ENCODE measurements around the gene RFWD3.

The RFWD3 gene

DNA sequence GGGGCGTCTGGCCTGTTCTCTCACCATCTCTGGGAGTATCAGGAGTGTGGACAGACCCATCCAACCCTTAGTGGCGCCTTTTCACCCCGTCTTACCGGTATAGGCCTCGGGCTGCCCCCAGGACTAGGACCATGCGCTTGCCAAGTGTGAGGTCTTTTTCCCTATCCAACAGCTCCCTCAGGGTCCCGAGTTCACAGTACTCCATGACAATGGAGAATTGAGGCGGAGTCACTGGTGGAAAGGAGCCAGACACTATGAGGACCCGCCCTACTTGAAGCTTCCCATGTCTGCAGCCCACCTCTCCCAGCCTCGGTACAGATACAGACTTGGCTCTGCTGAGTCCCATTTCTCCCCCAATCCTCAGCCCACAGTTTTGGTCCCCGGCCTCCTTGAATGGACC is 15.9 kb upstream of the RFWD3 start:
- Histone ChIP-seq H3K4me3 (ENCODE audit: low read depth in 1 of 2, low read length in 2 of 2) (no peak overlapping the region), H4K20me1 (ENCODE audit: insufficient read depth, low read length) (no peaks in the 10 kb centered on the region), H3K9ac (ENCODE audit: low read depth, low read length) (no peak overlapping the region), H3K4me1 (ENCODE audit: insufficient read depth, low read length) (no peaks in the 10 kb centered on the region), H3K27ac (ENCODE audit: low read length) (no peak overlapping the region), H3K4me2 (ENCODE audit: insufficient read depth, low read length) (no peak overlapping the region), H3K36me3 (ENCODE audit: insufficient read depth, low read length) (peaks cover 18% of the 10 kb centered on the region; the same call in 1 of the 2 replicates), H3K9me3 (ENCODE audit: insufficient read depth, low read length, severe bottlenecking) (no peaks in the 10 kb centered on the region), H3K27me3 (ENCODE audit: insufficient read depth, low read length, poor library complexity) (no peaks in the 10 kb centered on the region), H3K79me2 (ENCODE audit: insufficient read depth, low read length) (no peaks in the 10 kb centered on the region), H2AFZ (ENCODE audit: low read depth, low read length) (no peak overlapping the region)
- no peak for TF ChIP-seq CTCF (IDR thresholded peaks at IDR 0.05; ENCODE audit: borderline replicate concordance, extremely low read depth, low read length, poor library complexity, severe bottlenecking)
- TF ChIP-seq EZH2 (IDR thresholded peaks at IDR 0.05; ENCODE audit: borderline replicate concordance, low read depth, low read length, severe bottlenecking) = no peak
- DNase-seq = no peak
- ATAC-seq (ENCODE audit: insufficient read depth, low read depth) = no peak

DNA sequence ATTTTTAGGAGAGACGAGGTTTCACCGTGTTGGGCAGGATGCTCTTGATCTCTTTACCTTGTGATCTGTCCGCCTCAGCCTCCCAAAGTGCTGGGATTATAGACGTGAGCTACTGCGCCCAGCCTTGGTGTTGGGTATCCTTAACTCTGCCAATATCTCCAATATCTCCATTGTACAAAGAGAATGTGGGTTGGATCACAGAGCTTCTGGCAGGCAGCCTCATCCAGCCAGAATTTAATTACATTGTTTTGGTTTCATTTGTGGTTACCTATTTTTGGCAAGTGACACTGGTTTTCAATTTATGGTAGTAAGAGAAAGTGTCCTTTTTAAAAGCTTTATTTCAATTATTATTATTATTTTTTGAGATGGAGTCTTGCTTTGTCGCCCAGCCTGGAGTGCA is 14.0 kb upstream of the RFWD3 start:
- Histone ChIP-seq H3K4me1 (ENCODE audit: insufficient read depth, low read length) (no peaks in the 10 kb centered on the region), H3K4me3 (ENCODE audit: low read depth in 1 of 2, low read length in 2 of 2) (no peak overlapping the region), H3K27ac (ENCODE audit: low read length) (no peak overlapping the region), H3K4me2 (ENCODE audit: insufficient read depth, low read length) (no peak overlapping the region), H3K9me3 (ENCODE audit: insufficient read depth, low read length, severe bottlenecking) (no peaks in the 10 kb centered on the region), H3K27me3 (ENCODE audit: insufficient read depth, low read length, poor library complexity) (no peaks in the 10 kb centered on the region), H3K9ac (ENCODE audit: low read depth, low read length) (no peak overlapping the region), H4K20me1 (ENCODE audit: insufficient read depth, low read length) (no peaks in the 10 kb centered on the region), H2AFZ (ENCODE audit: low read depth, low read length) (no peak overlapping the region), H3K79me2 (ENCODE audit: insufficient read depth, low read length) (no peaks in the 10 kb centered on the region), H3K36me3 (ENCODE audit: insufficient read depth, low read length) (peaks cover 18% of the 10 kb centered on the region; the same call in 1 of the 2 replicates)
- DNase-seq (no peak), ATAC-seq (ENCODE audit: insufficient read depth, low read depth) (no peak)
- TF ChIP-seq EZH2 (IDR thresholded peaks at IDR 0.05; ENCODE audit: borderline replicate concordance, low read depth, low read length, severe bottlenecking) (no peak), CTCF (IDR thresholded peaks at IDR 0.05; ENCODE audit: borderline replicate concordance, extremely low read depth, low read length, poor library complexity, severe bottlenecking) (no peak)

- Histone ChIP-seq H3K4me1 (ENCODE audit: insufficient read depth, low read length) (no peaks in the 10 kb centered on the region), H3K79me2 (ENCODE audit: insufficient read depth, low read length) (no peaks in the 10 kb centered on the region), H3K9me3 (ENCODE audit: insufficient read depth, low read length, severe bottlenecking) (no peaks in the 10 kb centered on the region), H3K27ac (ENCODE audit: low read length) (no peak overlapping the region), H3K27me3 (ENCODE audit: insufficient read depth, low read length, poor library complexity) (no peaks in the 10 kb centered on the region), H3K4me3 (ENCODE audit: low read depth in 1 of 2, low read length in 2 of 2) (no peak overlapping the region), H3K4me2 (ENCODE audit: insufficient read depth, low read length) (no peak overlapping the region), H3K36me3 (ENCODE audit: insufficient read depth, low read length) (peaks cover 18% of the 10 kb centered on the region; the same call in 1 of the 2 replicates), H4K20me1 (ENCODE audit: insufficient read depth, low read length) (no peaks in the 10 kb centered on the region), H3K9ac (ENCODE audit: low read depth, low read length) (no peak overlapping the region), H2AFZ (ENCODE audit: low read depth, low read length) (no peak overlapping the region)
- TF ChIP-seq CTCF (IDR thresholded peaks at IDR 0.05; ENCODE audit: borderline replicate concordance, extremely low read depth, low read length, poor library complexity, severe bottlenecking) (no peak), EZH2 (IDR thresholded peaks at IDR 0.05; ENCODE audit: borderline replicate concordance, low read depth, low read length, severe bottlenecking) (no peak)
- ATAC-seq (ENCODE audit: insufficient read depth, low read depth) = no peak
- no peak for DNase-seq
These were observed 13.3 kb upstream of the RFWD3 start for GRCh38 chr16:74679983-74680382.

DNA sequence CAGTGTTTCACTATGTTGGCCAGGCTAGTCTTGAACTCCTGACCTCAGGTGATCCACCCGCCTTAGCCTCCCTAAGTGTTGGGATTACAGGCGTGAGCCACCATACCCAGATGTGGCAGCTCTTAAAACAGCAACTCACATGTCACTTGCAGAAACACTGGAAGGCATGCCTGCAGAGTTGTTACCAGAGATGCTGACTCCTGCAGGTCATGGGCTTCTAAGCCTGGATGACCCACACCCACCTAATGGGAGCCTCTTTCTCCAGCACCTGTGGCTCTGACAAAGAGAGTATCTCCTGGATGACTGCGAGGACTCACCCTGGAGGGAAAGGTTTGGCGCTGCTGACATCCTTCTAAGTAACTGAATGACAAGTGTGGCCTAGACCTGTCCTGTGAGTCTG is 11.2 kb upstream of the RFWD3 start:
- no peaks in the 10 kb centered on the region for H3K9me3 ChIP-seq (ENCODE audit: insufficient read depth, low read length, severe bottlenecking)
- H3K36me3 ChIP-seq (ENCODE audit: insufficient read depth, low read length) = peaks cover 18% of the 10 kb centered on the region; the same call in 1 of the 2 replicates
- no peaks in the 10 kb centered on the region for H3K4me1 ChIP-seq (ENCODE audit: insufficient read depth, low read length)
- DNase-seq (no peak), ATAC-seq (ENCODE audit: insufficient read depth, low read depth) (no peak)
- no peaks in the 10 kb centered on the region for H3K79me2 ChIP-seq (ENCODE audit: insufficient read depth, low read length)
- H3K27me3 ChIP-seq (ENCODE audit: insufficient read depth, low read length, poor library complexity) = no peaks in the 10 kb centered on the region
- H2AFZ ChIP-seq (ENCODE audit: low read depth, low read length) = no peak overlapping the region
- no peaks in the 10 kb centered on the region for H4K20me1 ChIP-seq (ENCODE audit: insufficient read depth, low read length)
- no peak for TF ChIP-seq EZH2 (IDR thresholded peaks at IDR 0.05; ENCODE audit: borderline replicate concordance, low read depth, low read length, severe bottlenecking)
- no peak for TF ChIP-seq CTCF (IDR thresholded peaks at IDR 0.05; ENCODE audit: borderline replicate concordance, extremely low read depth, low read length, poor library complexity, severe bottlenecking)
- no peak overlapping the region for H3K4me2 ChIP-seq (ENCODE audit: insufficient read depth, low read length)
- no peak overlapping the region for H3K9ac ChIP-seq (ENCODE audit: low read depth, low read length)
- H3K4me3 ChIP-seq (ENCODE audit: low read depth in 1 of 2, low read length in 2 of 2) = no peak overlapping the region
- no peak overlapping the region for H3K27ac ChIP-seq (ENCODE audit: low read length)
